Measurements from ENCODE around the gene DCP1B.

- TF ChIP-seq CTCF (IDR thresholded peaks at IDR 0.05) (no peak), POLR2AphosphoS5 (IDR thresholded peaks at IDR 0.05; ENCODE audit: insufficient read depth in 1 of 2, low read depth in 1 of 2) (no peak)
Observed at GRCh38 chr12:1908758-1909157, 95.5 kb downstream of the DCP1B start.
